Left ventricle myocardium inferior (tissue), 1 donor: ENCODE measurements around the gene GARIN5A. TPM values are rescaled to one million over a fixed set of nuclear protein-coding genes. Genes with fewer than 3 reads are reported as not detected.

ENCODE experiments used
- DNase-seq: peaks from one replicate; pipeline ENCODE4 v3.0.0-alpha.2; 2020
- H3K27ac ChIP-seq: fragments of 200-600 bp; replicated peaks from 2 replicates; pipeline ENCODE4 v1.8.0; 2021
- H3K27me3 ChIP-seq: fragments of 200-600 bp; 2 replicates; pipeline ENCODE4 v1.8.0; 2021; ENCODE audit warnings: low read depth
- H3K36me3 ChIP-seq: fragments of 200-600 bp; 2 replicates; pipeline ENCODE4 v1.8.0; 2021
- H3K4me1 ChIP-seq: fragments of 200-600 bp; 2 replicates; pipeline ENCODE4 v1.8.0; 2021
- H3K4me3 ChIP-seq: fragments of 200-600 bp; 2 replicates; pipeline ENCODE4 v1.8.0; 2021; ENCODE audit warnings: mild to moderate bottlenecking, moderate library complexity
- H3K9me3 ChIP-seq: fragments of 200-600 bp; replicated peaks from 2 replicates; pipeline ENCODE4 v1.8.0; 2021
- intact Hi-C: fragments of 100-400 bp; cut with micrococcal nuclease; formaldehyde crosslinking; loops from one replicate; pipeline ENCODE4 v1.11.0; 2022
- total RNA-seq: library from RNA; stranded (reverse); fragmentation: NEBNext Ultra II Directional; extraction: Animal tissue kit (Norgen Biotek cat#: 25700); gene quantifications from one replicate; pipeline ENCODE4 v1.2.1, GENCODE V29; 2021
- TF ChIP-seq, protein P1 (sequence below): fragments of 200-600 bp; IDR thresholded peaks from 2 replicates; pipeline ENCODE4 v1.8.0; 2021; ENCODE audit warnings: antibody characterized with exemption, mild to moderate bottlenecking, borderline replicate concordance
- donor health status: DM: no; HTN: yes; CAD: no; lungs with severe emphysema.

Gene GARIN5A
- total RNA-seq, 1 donor from 2014 or later: 1.3 TPM

DNA sequence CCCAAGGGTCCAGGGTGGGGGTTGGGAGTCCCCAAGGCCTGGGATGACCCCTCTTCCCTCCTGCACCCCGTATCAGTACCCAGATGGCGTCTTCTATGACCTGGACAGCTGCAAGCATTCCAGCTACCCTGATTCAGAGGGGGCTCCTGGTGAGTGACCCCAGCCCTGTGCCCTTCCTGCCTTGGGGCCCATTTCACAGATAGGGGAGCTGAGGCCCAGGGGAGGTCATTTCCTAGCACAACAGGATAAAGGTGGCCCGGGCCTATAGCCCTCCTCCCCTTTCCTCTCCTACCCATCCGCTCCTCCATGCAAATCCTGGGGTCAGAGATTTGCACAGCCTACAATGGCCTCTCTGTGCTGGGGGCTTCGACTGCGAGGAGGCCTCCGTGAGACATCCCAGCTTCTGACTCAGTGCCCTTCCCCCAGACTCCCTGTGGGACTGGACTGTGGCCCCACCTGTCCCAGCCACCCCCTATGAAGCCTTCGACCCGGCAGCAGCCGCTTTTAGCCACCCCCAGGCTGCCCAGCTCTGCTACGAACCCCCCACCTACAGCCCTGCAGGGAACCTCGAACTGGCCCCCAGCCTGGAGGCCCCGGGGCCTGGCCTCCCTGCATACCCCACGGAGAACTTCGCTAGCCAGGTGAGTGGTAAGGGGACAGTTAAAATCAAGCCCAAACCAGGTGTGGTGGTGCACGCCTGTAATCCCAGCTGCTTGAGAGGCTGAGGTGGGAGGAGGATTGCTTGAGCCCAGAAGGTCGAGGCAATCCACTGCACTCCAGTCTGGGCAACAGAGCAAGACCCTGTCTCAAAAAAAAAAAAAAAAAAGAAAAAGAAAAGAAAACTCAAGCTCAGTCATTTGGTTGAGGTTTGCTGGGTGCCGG lies 54.0 kb downstream of the GARIN5A start:
- Histone ChIP-seq H3K4me3 (no peak overlapping the region), H3K4me1 (peaks cover 9% of the 10 kb centered on the region), H3K36me3 (no peaks in the 10 kb centered on the region), H3K27me3 (peaks cover 72% of the 10 kb centered on the region), H3K9me3 (no peaks in the 10 kb centered on the region), H3K27ac (no peak overlapping the region)
- TF ChIP-seq, protein P1, sequence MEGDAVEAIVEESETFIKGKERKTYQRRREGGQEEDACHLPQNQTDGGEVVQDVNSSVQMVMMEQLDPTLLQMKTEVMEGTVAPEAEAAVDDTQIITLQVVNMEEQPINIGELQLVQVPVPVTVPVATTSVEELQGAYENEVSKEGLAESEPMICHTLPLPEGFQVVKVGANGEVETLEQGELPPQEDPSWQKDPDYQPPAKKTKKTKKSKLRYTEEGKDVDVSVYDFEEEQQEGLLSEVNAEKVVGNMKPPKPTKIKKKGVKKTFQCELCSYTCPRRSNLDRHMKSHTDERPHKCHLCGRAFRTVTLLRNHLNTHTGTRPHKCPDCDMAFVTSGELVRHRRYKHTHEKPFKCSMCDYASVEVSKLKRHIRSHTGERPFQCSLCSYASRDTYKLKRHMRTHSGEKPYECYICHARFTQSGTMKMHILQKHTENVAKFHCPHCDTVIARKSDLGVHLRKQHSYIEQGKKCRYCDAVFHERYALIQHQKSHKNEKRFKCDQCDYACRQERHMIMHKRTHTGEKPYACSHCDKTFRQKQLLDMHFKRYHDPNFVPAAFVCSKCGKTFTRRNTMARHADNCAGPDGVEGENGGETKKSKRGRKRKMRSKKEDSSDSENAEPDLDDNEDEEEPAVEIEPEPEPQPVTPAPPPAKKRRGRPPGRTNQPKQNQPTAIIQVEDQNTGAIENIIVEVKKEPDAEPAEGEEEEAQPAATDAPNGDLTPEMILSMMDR: no peak
- DNase-seq: no peak
- intact Hi-C loops: no loop called here

DNA sequence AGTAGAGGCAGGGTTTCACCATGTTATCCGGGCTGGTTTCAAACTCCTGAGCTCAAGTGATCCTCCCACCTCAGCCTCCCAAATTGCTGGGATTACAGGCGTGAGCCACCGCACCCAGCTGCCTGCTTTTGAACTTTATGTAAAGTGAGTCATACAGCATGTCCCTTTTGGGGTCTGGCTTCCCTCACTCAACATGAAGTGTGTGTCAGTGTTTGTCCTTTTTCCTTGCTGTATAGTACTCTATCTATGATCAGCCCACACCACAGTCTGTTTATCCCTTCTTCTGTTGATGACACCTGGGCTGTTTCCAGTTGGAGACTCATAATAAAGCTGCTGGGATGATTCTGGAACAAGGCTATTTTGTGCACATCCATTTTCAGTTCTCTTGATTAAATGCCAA lies 55.8 kb downstream of the GARIN5A start:
- Histone ChIP-seq H3K27me3 (peaks cover 75% of the 10 kb centered on the region), H3K36me3 (no peaks in the 10 kb centered on the region), H3K4me3 (no peak overlapping the region), H3K4me1 (peaks cover 9% of the 10 kb centered on the region), H3K27ac (no peak overlapping the region), H3K9me3 (no peaks in the 10 kb centered on the region)
- TF ChIP-seq, protein P1: no peak
- no peak for DNase-seq
- intact Hi-C loops: no loop called here

DNA sequence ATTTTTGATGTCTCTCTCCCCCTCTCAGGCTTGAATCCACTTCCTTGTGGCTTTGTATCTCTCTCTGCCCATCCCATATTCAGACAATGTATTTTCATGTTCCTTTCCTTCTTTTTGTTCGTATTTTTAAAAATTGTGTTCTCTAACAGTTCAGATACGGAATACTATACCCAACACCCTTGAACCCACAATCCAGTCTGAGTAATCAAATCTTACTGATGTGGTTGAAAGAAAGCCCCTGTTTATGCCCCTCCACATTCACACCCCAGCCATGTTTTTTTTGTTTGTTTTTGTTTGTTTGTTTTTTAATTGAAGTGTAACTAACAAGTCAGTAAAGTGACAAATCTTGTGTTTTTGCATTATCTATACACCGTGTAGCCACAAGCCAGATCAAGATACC lies 56.5 kb downstream of the GARIN5A start:
- H3K4me1 ChIP-seq: peaks cover 9% of the 10 kb centered on the region
- TF ChIP-seq, protein P1: no peak
- DNase-seq: no peak
- H3K36me3 ChIP-seq: no peaks in the 10 kb centered on the region
- no peaks in the 10 kb centered on the region for H3K9me3 ChIP-seq
- intact Hi-C loops: no loop called here
- H3K27me3 ChIP-seq: peaks cover 75% of the 10 kb centered on the region
- no peak overlapping the region for H3K27ac ChIP-seq
- H3K4me3 ChIP-seq: no peak overlapping the region

DNA sequence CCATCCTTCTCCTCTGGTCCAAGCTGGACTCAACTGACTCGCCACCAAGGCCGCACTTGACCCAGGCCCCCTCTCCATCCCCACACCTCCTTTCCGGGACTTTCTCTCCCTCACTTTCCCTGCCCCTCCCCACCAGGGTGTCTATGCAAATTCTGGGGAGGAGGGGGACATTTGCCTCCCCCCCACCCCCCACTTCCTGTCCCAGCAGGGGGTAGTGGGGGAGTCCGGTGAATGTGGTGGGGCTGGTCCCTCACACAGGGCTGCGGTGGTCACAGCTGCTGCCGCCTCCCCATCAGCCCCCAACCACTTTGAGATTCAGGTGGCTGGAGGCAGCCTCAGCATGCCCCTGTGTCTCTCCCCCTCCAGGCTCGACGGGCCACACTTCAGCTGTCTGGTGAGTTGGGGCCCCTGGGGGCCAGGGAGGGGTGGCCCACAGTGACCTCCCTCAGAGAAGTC lies 57.0 kb downstream of the GARIN5A start:
- TF ChIP-seq, protein P1: no peak
- Histone ChIP-seq H3K27ac (no peak overlapping the region), H3K4me1 (peaks cover 12% of the 10 kb centered on the region), H3K27me3 (peaks cover 75% of the 10 kb centered on the region), H3K36me3 (no peaks in the 10 kb centered on the region), H3K9me3 (no peaks in the 10 kb centered on the region), H3K4me3 (no peak overlapping the region)
- no peak for DNase-seq
- intact Hi-C loops: loop anchor here (10.0 kb wide), 1 partner anchor 55 kb away; the partner anchor contains the start of gene NAPSA

DNA sequence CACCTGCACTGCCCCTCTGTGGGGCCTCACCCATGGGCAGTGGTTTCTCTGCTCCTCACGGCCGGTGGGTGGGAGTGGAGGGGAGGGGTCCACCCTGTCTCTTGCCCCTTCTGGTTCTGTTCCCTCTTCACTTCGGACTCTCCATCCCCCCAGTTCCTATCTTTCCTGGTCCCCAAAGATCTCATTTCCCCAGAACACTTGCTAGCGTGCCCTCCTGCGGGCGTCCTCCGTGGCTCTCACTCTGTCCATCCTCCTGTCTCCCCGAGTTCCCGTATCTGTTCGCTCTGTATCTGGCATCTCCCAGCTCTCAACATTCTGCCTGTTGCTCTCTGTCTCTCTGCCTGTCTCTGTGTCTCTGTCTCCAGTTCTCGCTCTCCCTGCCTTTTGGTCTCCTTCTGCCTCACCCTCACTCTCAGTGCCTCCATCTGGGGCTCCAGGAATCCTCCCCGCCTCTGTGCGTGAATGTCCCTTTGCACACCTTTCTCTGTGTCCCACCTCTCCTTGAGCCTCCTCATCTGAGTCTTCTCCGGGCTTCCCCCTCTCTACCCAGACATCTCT lies 57.5 kb downstream of the GARIN5A start:
- Histone ChIP-seq H3K36me3 (no peaks in the 10 kb centered on the region), H3K27me3 (peaks cover 73% of the 10 kb centered on the region), H3K27ac (no peak overlapping the region), H3K4me1 (peaks cover 13% of the 10 kb centered on the region), H3K9me3 (no peaks in the 10 kb centered on the region), H3K4me3 (no peak overlapping the region)
- no peak for DNase-seq
- TF ChIP-seq, protein P1: no peak
- intact Hi-C loops: loop anchor here (10.0 kb wide), 1 partner anchor 54 kb away; the partner anchor contains the start of gene NAPSA
